HL-60 (cell line): ENCODE measurements around the gene PPL.
A peak's percentile ranks its signal among the peaks of the same experiment; 100 is the strongest.

Source experiments
- DNase-seq, 2 experiments: peaks; one replicate each; pipeline ENCODE4 v3.0.0-alpha.2; 2010 to 2020; ENCODE audit warnings: low read depth in 1 of 2, low spot score in 1 of 2
- H3K27ac ChIP-seq: fragments of 250-450 bp; sonication (Bioruptor Pico); replicated peaks from 2 replicates; pipeline ENCODE4 v1.5.1; 2020; ENCODE audit warnings: mild to moderate bottlenecking, moderate library complexity
- H3K27me3 ChIP-seq: fragments of 250-450 bp; sonication (Bioruptor Pico); 2 replicates; pipeline ENCODE4 v1.5.1; 2021; ENCODE audit warnings: mild to moderate bottlenecking, moderate library complexity; ENCODE audit not compliant: insufficient read depth, poor library complexity, severe bottlenecking
- H3K4me3 ChIP-seq: replicated peaks from 2 replicates; pipeline ENCODE4 v1.5.1; 2011; ENCODE audit warnings: mild to moderate bottlenecking, control low read depth, low read length; ENCODE audit not compliant: insufficient read depth
- CTCF ChIP-seq: IDR thresholded peaks from one replicate; pipeline ENCODE4 v1.5.1; 2011; ENCODE audit warnings: low read length, control low read depth, inconsistent platforms; ENCODE audit not compliant: insufficient read depth
- GABPA ChIP-seq: IDR thresholded peaks from 2 replicates; pipeline ENCODE4 v1.6.1; 2012; ENCODE audit warnings: low read depth
- POLR2AphosphoS5 ChIP-seq: IDR thresholded peaks from 2 replicates; pipeline ENCODE4 v1.6.1; 2012; ENCODE audit warnings: low read depth
- REST ChIP-seq: IDR thresholded peaks from 2 replicates; pipeline ENCODE4 v1.6.1; 2012; ENCODE audit warnings: low read depth; ENCODE audit not compliant: insufficient replicate concordance
- SPI1 ChIP-seq: IDR thresholded peaks from 2 replicates; pipeline ENCODE4 v1.6.1; 2012; ENCODE audit warnings: low read depth, mild to moderate bottlenecking, borderline replicate concordance

The PPL gene

GRCh38 chr16:4892361-4893102 is 44.4 kb downstream of the PPL start:
- DNase-seq, result peak in 1 of 2 experiments; percentile 17
- Histone ChIP-seq H3K27me3 (no peaks in the 10 kb centered on the region), H3K4me3 (no peak overlapping the region), H3K27ac (no peak overlapping the region)
- TF ChIP-seq GABPA, result no peak
- no peak for TF ChIP-seq POLR2AphosphoS5
- no peak for TF ChIP-seq REST
- TF ChIP-seq CTCF, result no peak
- no peak; the same call in 1 of the 2 replicates for TF ChIP-seq SPI1

- Histone ChIP-seq H3K4me3 (no peak overlapping the region), H3K27me3 (no peaks in the 10 kb centered on the region), H3K27ac (no peak overlapping the region)
- DNase-seq, result no peak
- TF ChIP-seq REST (no peak), POLR2AphosphoS5 (no peak), CTCF (no peak)
Measured at GRCh38 chr16:4891886-4892216, 45.1 kb downstream of the PPL start.

- Histone ChIP-seq H3K27ac (no peak overlapping the region), H3K27me3 (no peaks in the 10 kb centered on the region), H3K4me3 (no peak overlapping the region)
- no peak for TF ChIP-seq POLR2AphosphoS5
- TF ChIP-seq REST, result no peak
- no peak for TF ChIP-seq SPI1
- no peak for TF ChIP-seq CTCF
- TF ChIP-seq GABPA, result no peak
- DNase-seq, result no peak
Measured at GRCh38 chr16:4891097-4891885, 45.7 kb downstream of the PPL start.
